Measurements from ENCODE around the gene ANO1. TPM values are rescaled to one million over a fixed set of nuclear protein-coding genes. Genes with fewer than 3 reads are reported as not detected.
"Not testable (repeated sequence)": the region's sequence is repeated elsewhere in the genome, so short reads cannot be mapped to it uniquely, and the experiment has no call there.

ANO1 gene
- polyA plus RNA-seq (ENCODE audit: insufficient read length in 3 of 3): 10 to 100 TPM; 12.5 to 14.7 (median 12.7) TPM

DNA sequence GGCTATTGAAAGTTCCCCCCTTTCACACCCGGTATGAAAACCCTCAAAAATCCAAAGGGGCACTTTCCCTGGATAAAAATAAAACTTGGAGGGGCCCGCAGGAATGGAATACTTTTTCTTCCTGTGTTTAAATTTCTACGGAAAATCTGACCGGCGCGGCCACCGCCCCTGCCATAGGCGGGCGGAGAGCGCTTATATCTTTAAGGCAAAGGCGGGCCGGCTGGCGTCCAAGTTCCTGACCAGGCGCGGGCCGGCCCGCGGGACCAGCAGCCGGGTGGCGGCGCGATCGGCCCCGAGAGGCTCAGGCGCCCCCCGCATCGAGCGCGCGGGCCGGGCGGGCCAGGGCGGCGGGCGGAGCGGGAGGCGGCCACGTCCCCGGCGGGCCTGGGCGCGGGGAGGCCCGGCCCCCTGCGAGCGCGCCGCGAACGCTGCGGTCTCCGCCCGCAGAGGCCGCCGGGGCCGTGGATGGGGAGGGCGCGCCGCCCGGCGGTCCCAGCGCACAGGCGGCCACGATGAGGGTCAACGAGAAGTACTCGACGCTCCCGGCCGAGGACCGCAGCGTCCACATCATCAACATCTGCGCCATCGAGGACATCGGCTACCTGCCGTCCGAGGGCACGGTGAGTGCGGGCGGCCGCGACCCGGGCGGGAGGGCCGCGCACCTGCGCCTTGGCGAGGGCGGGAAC lies at the start of gene ANO1:
Gene ANO1 (plus strand): TSS at position 223 of the 686 bp plus-strand sequence. CDS start 290 bp downstream, at position 513.
- DNase-seq (ENCODE audit: low read depth in 3 of 3, low spot score in 2 of 3): no peak

DNA sequence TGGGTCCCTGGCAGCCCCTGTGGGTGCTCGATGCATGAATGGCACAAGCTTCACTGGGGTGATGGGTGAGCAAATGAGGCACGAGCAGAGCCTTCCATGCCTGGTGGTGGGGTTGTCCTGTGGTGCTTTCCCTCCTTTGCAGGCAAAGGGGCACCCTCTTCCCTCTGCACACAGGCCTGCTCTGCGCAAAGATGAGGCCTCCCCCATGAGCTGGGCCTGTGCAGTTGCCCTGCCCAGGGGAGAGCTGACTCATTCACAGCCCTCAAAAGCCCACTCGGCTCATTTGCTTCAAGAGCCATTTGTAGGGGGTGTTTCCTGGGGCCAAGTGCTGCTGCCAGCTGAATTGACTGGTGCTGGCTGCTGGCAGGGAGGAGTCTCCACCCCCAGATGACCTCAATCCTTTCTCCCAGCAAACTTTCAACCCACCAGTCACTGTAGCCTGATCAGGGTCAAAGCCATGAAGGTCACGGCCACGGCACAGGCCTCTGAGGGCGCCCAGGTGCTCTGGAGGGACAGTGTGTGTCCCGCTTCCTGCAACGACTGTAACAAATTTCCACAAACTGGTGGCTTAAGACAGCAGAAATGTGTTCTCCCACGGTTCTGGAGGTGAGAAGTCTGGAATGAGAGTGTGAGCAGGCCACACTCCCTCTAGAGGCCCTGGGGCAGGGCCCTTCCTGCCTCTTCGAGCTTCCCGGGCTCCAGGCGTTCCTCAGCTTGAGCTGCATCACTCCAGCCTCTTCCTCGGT lies 48.8 kb upstream of the ANO1 start:
- no peak for DNase-seq (ENCODE audit: low read depth in 3 of 3, low spot score in 2 of 3)

DNA sequence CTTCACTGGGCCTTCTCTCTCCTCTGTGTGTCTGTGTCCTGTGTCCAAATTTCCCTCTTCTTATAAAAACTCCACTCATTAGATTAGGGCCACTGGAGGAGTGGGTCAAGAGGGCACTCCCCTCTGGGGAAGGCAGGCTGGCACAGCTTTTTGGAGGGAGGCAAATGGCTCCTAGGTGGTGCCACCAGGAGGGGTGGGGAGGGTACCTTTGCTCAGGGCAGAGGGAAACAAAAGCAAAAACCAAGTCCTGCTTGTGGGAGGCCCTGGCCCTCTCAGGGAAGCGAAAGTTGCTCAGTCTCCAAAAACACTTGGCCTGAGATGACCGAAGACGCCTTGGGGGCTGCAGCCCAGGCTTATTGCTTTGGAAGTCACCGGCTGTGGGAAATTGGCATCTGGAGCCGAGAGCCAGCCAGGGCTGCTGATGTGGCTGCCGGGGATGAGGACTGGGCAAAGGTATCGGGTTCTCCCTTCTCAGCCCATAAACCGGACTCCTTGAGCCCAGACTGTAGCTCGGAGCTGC lies 48.2 kb upstream of the ANO1 start:
- DNase-seq (ENCODE audit: low read depth in 3 of 3, low spot score in 2 of 3): no peak

DNA sequence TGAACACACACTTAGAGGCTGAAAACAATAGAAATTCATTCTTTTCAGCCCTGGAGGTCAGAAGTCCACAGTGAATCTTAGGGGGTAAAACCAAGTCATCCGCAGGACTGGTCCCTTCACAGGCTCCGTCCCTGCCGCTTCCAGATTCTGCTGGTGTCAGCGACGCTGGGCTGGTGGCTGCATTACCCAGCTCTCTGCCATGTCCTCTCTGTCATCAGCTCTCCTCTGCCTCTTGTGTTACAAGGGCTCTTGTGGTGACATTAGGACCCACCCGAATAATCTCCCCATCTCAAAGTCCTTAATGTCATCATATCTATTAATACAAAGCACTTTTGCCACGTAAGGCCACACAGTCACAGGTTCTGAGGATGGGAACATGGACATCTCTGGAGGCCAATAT lies 47.7 kb upstream of the ANO1 start:
- no peak for DNase-seq (ENCODE audit: low read depth in 3 of 3, low spot score in 2 of 3)

DNA sequence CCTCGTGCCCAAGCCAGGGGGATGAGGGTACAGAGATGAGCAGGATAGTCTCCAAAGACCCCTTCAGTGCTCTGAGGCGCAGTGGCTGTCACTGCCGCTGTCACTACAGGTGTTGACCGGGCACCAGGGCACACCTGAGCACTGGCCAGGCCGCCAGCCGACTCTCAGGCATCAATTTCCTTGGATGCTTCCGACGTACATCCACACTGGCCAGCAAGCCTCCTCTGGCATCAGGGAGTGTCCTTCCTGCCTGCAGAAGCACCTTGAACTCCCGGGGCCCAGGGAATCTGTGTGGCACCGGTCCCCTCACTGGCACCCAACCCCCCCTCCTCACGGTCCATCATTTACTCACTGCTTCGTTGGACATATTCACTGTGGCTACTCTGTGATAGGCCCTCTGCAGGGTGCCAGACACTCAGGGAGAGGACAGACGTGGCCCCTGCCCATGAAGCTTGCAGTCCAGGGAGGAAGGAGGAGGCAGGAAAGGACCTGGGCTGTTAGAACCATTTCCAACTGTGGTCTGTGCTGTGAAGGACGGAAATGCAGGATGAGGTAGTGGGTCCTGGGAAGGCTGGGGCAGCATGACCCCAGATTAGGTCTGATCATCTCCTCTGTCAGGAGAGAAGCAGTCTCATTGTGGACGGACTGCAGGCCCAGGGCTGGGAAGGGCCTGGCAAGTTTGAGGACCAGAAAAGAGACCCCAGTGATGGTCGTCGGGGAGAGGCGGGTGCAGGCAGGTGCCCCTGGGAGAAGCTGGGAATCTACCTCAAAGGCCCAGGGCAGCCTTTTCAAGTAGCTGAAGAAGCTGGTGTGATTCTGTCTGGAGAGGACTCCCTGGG lies 46.3 kb upstream of the ANO1 start:
- DNase-seq (ENCODE audit: low read depth in 3 of 3, low spot score in 2 of 3): no peak

DNA sequence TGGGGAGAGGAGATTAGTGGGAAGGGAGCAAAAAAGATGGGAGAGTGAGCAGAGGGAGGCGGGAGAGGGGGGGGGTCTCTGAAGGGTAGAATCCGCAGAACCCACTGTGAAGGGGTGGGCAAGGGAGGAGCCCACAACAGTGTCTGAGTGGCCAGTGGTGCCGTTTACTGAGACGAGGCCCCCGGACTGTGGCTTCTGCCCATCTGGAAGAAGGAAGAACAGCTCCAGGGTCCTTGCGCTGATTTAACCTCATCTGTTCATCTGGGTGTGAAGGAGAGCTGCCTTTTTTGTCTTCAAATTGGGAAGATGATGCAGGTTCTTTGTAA lies 45.7 kb upstream of the ANO1 start:
- no peak for DNase-seq (ENCODE audit: low read depth in 3 of 3, low spot score in 2 of 3)

DNA sequence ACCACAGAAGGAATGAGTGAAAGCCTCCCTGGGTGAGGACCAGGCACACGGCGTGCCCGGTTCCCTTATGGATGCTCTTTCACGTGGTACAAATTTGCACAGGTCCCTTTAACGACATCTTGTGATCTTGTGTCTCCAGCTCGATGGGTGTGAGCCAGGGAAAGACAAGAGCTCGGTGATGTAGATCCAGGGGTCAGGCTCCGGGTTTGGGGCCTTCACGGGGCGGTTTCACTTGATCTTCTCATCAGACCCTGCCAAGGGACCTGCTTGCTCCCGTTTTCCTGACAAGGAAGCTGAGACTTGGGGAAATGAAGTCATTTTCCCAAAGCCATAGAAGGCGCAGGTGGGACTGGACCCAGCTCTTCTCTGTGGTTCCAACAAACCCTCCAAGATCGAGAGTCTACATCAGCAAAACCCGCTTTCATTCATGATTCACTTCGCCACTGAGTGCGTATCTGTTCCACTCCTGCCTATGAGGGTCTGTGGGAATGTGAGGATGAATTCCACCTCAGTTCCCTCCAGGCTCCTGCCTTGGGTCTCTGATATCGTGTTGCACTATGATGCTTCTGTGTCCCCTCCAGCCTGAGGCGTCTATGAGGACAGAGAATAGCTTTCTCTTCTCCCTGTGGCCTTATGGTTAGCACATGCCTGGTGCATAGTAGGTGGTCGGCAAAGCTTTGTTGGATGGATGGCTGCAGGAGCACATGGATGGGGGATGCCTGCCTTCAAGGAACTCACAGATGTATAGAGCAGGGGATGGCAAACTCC lies 45.0 kb upstream of the ANO1 start:
- DNase-seq (ENCODE audit: low read depth in 3 of 3, low spot score in 2 of 3): no peak

DNA sequence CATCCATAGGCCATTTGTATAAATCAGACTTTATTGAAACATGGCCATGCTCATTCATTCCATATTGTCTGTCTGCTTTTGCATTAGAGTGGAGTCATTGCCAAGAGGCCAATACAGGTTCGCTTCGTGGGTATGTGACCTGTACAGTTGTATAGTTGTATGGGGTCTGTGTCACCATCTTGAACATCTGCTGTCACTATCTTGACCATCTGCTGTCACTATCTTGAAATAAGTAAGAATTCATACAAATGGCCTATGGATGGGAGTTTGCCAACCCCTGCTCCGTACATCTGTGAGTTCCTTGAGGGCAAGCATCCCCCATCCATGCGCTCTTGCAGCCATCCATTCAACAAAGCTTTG lies 44.4 kb upstream of the ANO1 start:
- no peak for DNase-seq (ENCODE audit: low read depth in 3 of 3, low spot score in 2 of 3)

DNA sequence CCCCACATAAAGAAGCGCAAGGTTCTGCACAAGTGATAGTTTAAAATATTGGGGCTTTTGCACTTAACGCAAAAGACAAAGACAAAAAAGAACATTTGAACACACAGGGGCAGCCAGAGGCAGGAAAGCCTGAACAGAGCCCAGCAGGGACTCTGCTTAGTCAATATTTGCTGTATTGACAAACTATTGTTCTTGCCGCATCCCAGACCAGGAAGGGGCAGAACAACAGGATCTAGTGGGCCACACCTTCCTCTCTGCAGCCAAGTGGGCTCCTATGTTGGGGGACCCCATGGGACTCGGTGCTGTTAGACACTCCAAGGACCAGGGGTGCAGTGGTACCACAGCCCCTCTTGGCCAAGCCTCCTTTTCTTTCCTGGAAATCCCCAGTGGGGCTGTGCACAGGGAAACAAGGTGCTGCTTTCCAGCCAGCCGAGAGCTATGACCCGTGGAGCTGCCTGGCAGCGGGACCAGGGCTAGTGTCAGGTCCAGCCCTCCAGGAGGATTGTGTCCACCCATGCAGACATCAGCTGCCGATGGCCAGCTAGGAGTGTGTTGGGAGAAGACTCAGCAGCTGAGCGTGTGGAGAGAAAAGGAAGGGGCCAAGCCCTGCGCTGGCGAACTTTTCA lies 43.3 kb upstream of the ANO1 start:
- DNase-seq (ENCODE audit: low read depth in 3 of 3, low spot score in 2 of 3): no peak

DNA sequence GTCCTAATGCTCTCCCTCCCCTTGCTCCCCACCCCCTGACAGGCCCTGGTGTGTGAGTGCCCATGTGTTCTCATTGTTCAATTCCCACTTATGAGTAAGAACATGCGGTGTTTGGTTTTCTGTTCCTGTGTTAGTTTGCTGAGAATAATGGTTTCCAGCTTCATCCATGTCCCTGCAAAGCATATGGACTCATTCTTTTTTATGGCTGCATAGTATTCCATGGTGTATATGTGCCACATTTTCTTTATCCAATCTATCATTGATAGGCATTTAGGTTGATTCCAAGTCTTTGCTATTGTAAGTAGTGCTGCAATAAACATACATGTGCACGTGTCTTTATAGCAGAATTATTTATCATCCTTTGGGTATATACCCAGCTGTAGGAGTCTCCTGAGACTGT lies 42.5 kb upstream of the ANO1 start:
- DNase-seq (ENCODE audit: low read depth in 3 of 3, low spot score in 2 of 3): not testable (repeated sequence)

DNA sequence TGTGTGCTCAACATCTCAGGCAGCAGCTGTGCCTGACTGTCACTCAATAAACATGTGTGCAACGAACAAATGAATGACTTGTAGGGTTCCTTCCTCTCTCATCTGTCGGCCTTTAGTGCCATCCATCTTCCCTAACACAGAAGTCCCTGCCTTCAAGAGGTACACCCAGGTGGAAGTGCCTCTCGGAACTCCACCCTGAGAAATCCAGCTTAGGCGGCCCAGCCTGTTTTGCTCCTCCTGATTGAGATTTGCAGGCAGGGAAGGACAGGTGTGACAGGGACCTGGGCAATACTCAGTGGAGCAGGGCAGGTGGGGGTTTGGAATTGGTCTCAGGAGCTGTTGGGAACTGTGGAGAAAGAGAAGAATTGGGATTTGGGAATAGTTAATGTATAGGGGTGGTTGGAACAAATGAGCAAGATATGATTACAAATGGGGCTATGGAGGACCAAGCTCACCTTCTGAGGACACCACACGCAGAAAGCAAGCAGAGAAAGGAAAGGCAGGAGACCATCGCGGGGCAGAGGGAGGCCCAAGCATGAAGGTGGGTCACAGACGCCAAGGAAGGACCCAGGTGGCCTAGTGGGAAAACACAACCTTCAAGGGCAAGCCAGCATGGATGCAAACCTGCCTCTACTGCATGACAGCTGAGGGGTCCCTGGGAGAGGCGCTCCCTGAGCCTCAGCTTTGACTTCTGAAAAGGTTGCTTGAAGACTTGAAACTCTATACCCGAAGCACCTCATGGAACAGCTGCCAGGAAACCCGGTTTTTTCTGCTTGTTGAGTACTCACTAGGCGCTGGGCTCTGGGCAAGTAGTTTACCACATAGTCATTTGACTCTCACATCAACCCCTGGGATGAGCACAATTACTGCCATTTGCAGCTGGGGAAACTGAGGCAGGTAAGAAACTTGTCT lies 40.9 kb upstream of the ANO1 start:
- DNase-seq (ENCODE audit: low read depth in 3 of 3, low spot score in 2 of 3): no peak

DNA sequence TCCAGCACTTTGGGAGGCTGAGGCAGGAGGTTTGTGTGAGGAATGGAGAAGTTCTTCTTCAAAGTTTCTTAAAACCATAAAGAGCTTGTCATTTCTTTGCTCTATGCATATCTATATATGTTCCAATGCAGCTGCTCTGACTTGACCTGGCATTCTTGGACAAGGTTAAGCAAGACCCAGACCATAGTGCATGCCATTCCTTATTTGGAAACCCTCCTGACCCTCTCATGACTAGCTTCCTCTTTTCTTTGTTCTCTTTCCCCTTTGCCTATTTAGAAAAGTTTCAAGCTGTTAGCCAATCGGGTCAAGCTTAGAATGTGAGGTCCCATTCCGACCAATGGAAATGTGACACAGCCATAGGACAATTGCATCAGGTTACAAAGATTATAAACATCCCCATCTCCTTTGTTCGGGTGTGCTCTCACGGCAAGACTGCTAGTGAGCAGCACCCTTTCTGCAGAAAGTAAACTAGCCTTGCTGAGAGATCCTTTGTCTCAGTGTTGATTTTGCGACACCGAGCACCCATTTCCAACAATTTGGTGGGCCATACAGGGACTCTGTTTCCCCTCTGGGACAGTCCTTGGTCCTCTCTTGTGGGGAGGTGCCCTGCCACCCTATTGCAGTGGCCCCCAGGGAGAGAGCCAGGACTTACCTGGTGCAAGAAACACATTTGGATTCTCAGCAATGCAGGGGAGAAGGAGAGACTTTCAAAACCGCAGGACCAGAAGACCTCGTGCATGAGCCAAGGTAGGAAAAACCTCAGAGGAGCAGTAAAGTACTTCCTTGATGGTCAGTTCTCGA lies 39.9 kb upstream of the ANO1 start:
- no peak for DNase-seq (ENCODE audit: low read depth in 3 of 3, low spot score in 2 of 3)

DNA sequence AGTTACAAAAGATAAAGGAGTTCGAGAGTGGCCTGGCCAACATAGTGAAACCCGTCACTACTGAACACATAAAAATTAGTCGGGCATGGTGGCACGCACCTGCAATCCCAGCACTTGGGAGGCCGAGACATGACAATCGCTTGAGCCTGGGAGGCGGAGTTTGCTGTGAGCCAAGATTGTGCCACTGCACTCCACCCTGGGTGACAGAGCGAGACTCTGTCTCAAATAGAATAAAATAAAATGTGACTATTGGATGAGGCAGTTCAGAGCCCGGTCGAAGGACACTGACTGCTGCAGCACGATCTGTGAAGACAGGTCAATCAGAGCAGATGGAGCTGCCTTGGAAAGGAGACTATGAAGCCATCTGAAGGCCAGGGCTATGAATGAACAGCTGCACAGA lies 37.7 kb upstream of the ANO1 start:
- DNase-seq (ENCODE audit: low read depth in 3 of 3, low spot score in 2 of 3): no peak

DNA sequence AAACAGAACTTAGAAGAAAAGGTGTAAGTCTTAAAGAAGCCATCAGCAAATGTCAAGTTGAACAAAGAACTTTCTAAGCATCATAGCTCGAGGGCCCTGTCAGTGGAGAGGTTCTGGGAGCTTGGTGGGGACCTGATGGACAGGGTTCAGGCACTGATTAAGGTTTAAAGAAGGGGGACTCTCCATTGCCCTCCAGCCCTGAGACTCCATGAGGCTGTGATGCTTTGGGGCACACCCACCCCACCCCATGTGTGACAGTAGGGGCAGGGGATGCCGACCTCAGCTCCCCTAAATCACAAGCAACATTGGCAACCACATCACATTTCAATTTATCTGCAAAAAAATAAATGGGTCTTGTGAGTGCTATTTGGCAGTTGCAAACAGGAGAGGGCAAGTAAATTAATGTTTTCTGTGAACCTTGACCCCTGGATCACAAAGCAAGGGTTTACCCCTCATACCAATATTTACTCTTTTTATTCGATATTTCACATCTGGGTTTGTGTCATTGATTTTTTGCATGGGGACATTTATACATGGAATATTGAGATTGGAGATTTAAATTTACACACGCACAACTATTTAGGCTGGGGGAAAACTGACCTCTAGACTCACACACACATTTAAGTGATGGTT lies 37.1 kb upstream of the ANO1 start:
- no peak for DNase-seq (ENCODE audit: low read depth in 3 of 3, low spot score in 2 of 3)

DNA sequence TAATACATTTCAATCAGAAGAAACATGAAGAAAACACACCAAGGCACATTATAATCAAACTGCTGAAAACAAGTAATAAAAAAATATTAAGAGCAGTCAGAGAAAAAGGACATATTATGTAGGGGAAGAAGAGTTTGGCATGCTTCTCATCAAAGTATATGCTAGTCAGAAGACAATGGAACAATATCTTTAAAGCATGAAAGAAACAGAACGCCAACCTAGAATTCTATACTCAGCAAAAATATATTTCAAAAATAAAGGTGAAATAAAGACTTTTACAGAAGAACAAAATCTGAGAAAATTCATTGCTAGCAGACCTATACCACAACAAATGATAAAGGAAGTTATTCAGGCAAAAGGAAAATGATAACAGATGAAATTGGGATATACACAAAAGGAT lies 34.6 kb upstream of the ANO1 start:
- DNase-seq (ENCODE audit: low read depth in 3 of 3, low spot score in 2 of 3): no peak

DNA sequence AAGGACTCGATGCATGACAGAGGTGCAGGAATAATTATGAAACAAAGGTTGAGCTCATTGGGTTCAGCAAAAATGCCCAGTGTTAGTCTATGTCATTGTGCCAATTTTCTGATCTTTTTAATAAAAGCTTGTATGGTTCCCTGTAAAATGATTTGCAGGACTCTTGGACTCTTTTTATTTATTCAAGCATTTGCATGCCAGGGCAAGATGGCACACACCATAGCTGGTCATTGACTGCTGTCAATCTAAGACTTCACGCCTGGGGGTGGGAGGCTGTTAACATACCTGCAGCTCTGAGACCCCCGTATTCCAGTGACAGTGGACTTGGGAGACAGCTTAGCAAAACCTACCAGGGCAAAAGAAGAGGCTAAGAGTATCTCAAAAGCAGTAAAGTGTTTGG lies 32.0 kb upstream of the ANO1 start:
- DNase-seq (ENCODE audit: low read depth in 3 of 3, low spot score in 2 of 3): no peak

DNA sequence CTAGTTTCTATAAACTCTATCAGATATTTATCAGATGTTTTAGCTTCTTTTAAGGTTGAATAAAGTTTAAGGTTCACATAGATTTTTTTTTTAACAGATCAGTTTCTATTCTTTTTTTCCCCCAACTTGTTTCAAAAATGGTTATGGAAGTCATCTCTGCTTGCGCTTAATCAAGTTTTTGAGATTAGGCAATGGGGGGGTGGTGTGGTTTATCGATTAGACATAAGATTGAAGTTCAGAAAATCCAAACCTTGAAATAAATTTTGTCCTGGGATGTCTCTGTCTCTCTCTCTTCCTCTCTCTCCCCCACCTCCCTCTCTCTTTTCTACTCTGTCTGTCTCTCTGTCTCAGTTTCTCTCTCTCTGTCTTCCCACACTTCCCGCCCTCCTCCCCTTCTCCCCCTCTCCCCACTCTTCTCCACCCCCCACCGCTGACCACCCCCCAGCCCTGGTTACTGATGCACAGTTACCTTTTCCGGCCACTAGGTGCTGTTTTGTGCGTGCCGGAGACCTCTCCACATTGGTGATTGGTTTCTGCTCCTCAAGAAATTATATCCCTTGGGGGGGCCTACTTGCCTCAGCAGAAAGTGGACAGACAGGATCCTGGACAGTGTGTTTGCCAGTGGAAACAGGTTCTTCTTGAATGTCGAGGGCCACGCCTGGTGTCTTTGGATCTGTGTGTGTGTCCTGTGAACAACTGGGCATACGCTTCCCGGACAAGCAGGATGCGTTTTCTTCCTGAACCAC lies 29.7 kb upstream of the ANO1 start:
- no peak for DNase-seq (ENCODE audit: low read depth in 3 of 3, low spot score in 2 of 3)

Data from right renal cortex interstitium (tissue), 3 donors.